ENCODE data around the gene ARMCX4. TPM values are rescaled to one million over a fixed set of nuclear protein-coding genes. Genes with fewer than 3 reads are reported as not detected.

ARMCX4 gene
- polyA plus RNA-seq, 1 donor from 2014 or later = 32.2 TPM

DNA sequence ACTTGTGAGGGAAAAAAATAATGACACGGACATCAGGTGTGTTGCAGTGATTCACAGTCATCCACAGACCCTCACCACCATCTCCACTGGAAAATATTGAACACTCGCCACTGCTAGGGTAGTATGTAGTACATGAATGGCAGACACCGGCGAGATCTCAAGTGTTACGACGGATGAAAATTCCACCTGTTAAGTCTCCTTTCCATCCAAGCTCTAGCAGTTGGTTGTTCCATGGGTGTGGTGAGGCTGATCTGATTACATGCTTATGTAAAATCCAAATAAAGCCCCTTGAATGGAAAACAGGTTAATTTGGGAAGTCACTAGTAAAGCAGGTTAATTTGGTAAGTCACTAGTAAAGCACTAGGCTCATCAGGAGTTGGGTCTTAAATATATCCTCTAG, 1.1 kb upstream of the ARMCX4 start:
- no peaks in the 10 kb centered on the region for H3K36me3 ChIP-seq (ENCODE audit: insufficient read depth, low read length)
- H3K27ac ChIP-seq (ENCODE audit: low read length) = no peak overlapping the region
- no peaks in the 10 kb centered on the region for H4K20me1 ChIP-seq (ENCODE audit: insufficient read depth)
- no peak overlapping the region for H3K9ac ChIP-seq (ENCODE audit: low read length)
- no peak overlapping the region for H3K4me3 ChIP-seq (ENCODE audit: low read length)
- no peaks in the 10 kb centered on the region for H3K27me3 ChIP-seq (ENCODE audit: insufficient read depth, low read depth, low read length)
- TF ChIP-seq SMC3 (conservative IDR thresholded peaks at IDR 0.05; ENCODE audit: poor library complexity) = no peak
- TF ChIP-seq, protein P1, sequence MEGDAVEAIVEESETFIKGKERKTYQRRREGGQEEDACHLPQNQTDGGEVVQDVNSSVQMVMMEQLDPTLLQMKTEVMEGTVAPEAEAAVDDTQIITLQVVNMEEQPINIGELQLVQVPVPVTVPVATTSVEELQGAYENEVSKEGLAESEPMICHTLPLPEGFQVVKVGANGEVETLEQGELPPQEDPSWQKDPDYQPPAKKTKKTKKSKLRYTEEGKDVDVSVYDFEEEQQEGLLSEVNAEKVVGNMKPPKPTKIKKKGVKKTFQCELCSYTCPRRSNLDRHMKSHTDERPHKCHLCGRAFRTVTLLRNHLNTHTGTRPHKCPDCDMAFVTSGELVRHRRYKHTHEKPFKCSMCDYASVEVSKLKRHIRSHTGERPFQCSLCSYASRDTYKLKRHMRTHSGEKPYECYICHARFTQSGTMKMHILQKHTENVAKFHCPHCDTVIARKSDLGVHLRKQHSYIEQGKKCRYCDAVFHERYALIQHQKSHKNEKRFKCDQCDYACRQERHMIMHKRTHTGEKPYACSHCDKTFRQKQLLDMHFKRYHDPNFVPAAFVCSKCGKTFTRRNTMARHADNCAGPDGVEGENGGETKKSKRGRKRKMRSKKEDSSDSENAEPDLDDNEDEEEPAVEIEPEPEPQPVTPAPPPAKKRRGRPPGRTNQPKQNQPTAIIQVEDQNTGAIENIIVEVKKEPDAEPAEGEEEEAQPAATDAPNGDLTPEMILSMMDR (IDR thresholded peaks at IDR 0.05; ENCODE audit: poor library complexity, severe bottlenecking) = no peak
- H3K9me2 ChIP-seq (ENCODE audit: insufficient read depth, low read length) = no peaks in the 10 kb centered on the region
- no peaks in the 10 kb centered on the region for H3K79me2 ChIP-seq (replicated peaks; ENCODE audit: insufficient read depth, low read length)
- H3F3A ChIP-seq (ENCODE audit: insufficient read depth, low read length, poor library complexity, severe bottlenecking) = no peaks in the 10 kb centered on the region
- H3K4me2 ChIP-seq (ENCODE audit: low read length) = no peak overlapping the region
- no peak overlapping the region for H2AFZ ChIP-seq (ENCODE audit: low read depth, low read length)
- no peaks in the 10 kb centered on the region for H3K9me3 ChIP-seq (ENCODE audit: low read length)

DNA sequence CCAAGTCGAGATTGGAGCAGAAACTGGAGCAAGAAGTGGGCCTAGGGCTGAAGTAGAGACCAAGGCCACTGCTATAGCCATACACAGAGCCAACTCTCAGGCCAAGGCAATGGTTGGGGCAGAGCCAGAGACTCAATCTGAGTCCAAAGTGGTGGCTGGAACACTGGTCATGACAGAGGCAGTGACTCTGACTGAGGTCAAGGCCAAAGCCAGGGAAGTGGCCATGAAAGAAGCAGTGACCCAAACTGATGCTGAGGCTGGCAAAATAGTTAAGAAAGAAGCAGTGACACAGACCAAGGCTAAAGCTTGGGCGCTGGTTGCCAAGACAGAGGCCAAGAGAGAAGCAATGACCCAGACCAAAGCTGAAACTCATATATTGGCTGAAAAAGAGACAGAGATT, 3.5 kb downstream of the ARMCX4 start:
- no peak overlapping the region for H3K4me2 ChIP-seq (ENCODE audit: low read length)
- H3K9me2 ChIP-seq (ENCODE audit: insufficient read depth, low read length) = no peaks in the 10 kb centered on the region
- no peaks in the 10 kb centered on the region for H3K9me3 ChIP-seq (ENCODE audit: low read length)
- H3K4me3 ChIP-seq (ENCODE audit: low read length) = no peak overlapping the region
- H3K79me2 ChIP-seq (replicated peaks; ENCODE audit: insufficient read depth, low read length) = no peaks in the 10 kb centered on the region
- H3K27me3 ChIP-seq (ENCODE audit: insufficient read depth, low read depth, low read length) = no peaks in the 10 kb centered on the region
- H3K9ac ChIP-seq (ENCODE audit: low read length) = no peak overlapping the region
- no peak for TF ChIP-seq EP300 (conservative IDR thresholded peaks at IDR 0.05; ENCODE audit: poor library complexity, severe bottlenecking)
- no peak for TF ChIP-seq RAD21 (conservative IDR thresholded peaks at IDR 0.05)
- TF ChIP-seq, protein P1 (IDR thresholded peaks at IDR 0.05; ENCODE audit: poor library complexity, severe bottlenecking) = no peak
- no peak for TF ChIP-seq TAF1 (IDR thresholded peaks at IDR 0.05; ENCODE audit: low read depth)
- no peak for TF ChIP-seq EZH2 (IDR thresholded peaks at IDR 0.05; ENCODE audit: borderline replicate concordance, insufficient read depth, low read length, poor library complexity, severe bottlenecking)
- no peak for TF ChIP-seq POLR2AphosphoS5 (IDR thresholded peaks at IDR 0.05)
- TF ChIP-seq SMC3 (conservative IDR thresholded peaks at IDR 0.05; ENCODE audit: poor library complexity) = no peak
- TF ChIP-seq, protein P2, sequence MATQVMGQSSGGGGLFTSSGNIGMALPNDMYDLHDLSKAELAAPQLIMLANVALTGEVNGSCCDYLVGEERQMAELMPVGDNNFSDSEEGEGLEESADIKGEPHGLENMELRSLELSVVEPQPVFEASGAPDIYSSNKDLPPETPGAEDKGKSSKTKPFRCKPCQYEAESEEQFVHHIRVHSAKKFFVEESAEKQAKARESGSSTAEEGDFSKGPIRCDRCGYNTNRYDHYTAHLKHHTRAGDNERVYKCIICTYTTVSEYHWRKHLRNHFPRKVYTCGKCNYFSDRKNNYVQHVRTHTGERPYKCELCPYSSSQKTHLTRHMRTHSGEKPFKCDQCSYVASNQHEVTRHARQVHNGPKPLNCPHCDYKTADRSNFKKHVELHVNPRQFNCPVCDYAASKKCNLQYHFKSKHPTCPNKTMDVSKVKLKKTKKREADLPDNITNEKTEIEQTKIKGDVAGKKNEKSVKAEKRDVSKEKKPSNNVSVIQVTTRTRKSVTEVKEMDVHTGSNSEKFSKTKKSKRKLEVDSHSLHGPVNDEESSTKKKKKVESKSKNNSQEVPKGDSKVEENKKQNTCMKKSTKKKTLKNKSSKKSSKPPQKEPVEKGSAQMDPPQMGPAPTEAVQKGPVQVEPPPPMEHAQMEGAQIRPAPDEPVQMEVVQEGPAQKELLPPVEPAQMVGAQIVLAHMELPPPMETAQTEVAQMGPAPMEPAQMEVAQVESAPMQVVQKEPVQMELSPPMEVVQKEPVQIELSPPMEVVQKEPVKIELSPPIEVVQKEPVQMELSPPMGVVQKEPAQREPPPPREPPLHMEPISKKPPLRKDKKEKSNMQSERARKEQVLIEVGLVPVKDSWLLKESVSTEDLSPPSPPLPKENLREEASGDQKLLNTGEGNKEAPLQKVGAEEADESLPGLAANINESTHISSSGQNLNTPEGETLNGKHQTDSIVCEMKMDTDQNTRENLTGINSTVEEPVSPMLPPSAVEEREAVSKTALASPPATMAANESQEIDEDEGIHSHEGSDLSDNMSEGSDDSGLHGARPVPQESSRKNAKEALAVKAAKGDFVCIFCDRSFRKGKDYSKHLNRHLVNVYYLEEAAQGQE (IDR thresholded peaks at IDR 0.05; ENCODE audit: borderline replicate concordance) = no peak
- no peak for TF ChIP-seq MXI1 (conservative IDR thresholded peaks at IDR 0.05; ENCODE audit: poor library complexity, severe bottlenecking)
- H3K36me3 ChIP-seq (ENCODE audit: insufficient read depth, low read length) = no peaks in the 10 kb centered on the region
- no peaks in the 10 kb centered on the region for H3F3A ChIP-seq (ENCODE audit: insufficient read depth, low read length, poor library complexity, severe bottlenecking)
- H2AFZ ChIP-seq (ENCODE audit: low read depth, low read length) = no peak overlapping the region
- no peaks in the 10 kb centered on the region for H4K20me1 ChIP-seq (ENCODE audit: insufficient read depth)
- no peak overlapping the region for H3K27ac ChIP-seq (ENCODE audit: low read length)

Measured in neural cell (in vitro differentiated cells).